Ovary (tissue), 3 donors: ENCODE data around the gene OR8B8.

Experiments used
- CTCF ChIP-seq, 3 donors: fragments of 450-650 bp in 2 of 3; fragments of 200-600 bp in 1 of 3; IDR thresholded peaks; one replicate each; pipeline versions ENCODE4 v1.5.1 to v1.8.0; 2016 to 2022; ENCODE audit warnings: antibody characterized with exemption in 3 of 3, mild to moderate bottlenecking in 1 of 3
- EP300 ChIP-seq: sonication (generic); formaldehyde crosslinking; IDR thresholded peaks from one replicate; pipeline ENCODE4 v1.6.1; 2017; ENCODE audit warnings: antibody characterized with exemption
- POLR2A ChIP-seq: fragments of 450-650 bp; IDR thresholded peaks from one replicate; pipeline ENCODE4 v1.6.1; 2017; ENCODE audit warnings: antibody characterized with exemption, mild to moderate bottlenecking, moderate library complexity
- donor health status: DM: no; HTN: no; CAD: no.

GRCh38 chr11:124441519-124441918, 4.0 kb downstream of the OR8B8 start:
- TF ChIP-seq CTCF (IDR thresholded peaks at IDR 0.05) (no peak), EP300 (no peak), POLR2A (no peak)
